ENCODE data around the gene RAD54L2.

DNA sequence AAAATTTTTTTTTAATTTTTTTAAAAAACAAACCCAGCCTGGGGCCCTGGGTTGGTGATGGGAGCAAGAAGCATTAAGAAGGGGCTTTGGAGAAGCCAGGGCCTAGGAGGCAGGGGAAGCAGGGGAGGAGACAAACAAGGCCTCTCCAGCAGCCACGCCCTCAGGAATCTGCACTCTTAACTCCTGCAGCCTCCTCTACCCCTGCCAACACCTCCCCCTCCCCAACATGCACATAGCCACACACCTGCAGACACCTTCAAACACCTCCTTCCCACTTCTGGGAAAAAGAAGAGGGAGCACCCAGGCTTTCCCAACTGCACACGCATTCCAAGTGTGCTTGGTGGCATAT is 36.0 kb upstream of the RAD54L2 start:
- TF ChIP-seq POLR2A (IDR thresholded peaks at IDR 0.05; ENCODE audit: low read depth, low read length) (no peak), POLR2AphosphoS5 (IDR thresholded peaks at IDR 0.05; ENCODE audit: low read depth, low read length) (no peak), TAF1 (IDR thresholded peaks at IDR 0.05; ENCODE audit: low read depth, low read length) (no peak), PAX5 (IDR thresholded peaks at IDR 0.05; ENCODE audit: insufficient read depth, low read length, severe bottlenecking) (no peak), SPI1 (IDR thresholded peaks at IDR 0.05; ENCODE audit: low read depth, low read length) (no peak)
